ENCODE measurements around the gene THY1.

DNA sequence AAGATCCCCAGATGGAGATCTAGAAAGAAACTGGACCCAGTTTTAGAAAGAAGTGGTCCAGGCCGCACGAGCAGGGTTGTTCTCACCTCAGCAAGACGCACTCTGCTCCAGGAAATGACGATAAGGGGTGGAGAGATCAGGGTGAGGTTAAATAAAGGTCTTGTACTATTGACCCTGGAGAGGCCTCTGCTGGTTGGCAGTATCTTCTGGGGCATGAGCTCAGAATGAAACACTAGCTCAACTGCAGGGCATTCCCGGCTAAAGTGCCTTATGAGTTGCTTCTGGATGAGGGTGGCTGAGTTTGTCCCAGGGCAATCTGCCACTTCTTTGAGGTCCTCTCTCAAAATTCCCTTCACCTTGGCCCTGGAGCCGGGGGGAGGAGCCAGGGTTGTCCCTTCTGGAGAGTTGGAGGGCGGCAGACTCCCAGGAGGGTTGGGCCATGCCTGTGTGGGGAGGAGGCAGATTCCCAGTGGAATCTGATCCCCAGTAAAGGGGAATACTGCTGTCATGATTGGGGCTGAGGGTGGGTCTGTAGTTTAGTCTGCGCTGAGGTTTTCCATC, 52.4 kb downstream of the THY1 start:
- TF ChIP-seq CTCF (IDR thresholded peaks at IDR 0.05) (peak in 1 of 6 experiments; percentile 24), POLR2A (IDR thresholded peaks at IDR 0.05) (peak; percentile 45 to 78)

Measured in Peyer's patch (tissue), 4 donors.